ENCODE measurements around the gene UMODL1. TPM values are rescaled to one million over a fixed set of nuclear protein-coding genes. Genes with fewer than 3 reads are reported as not detected.

Gene UMODL1
- total and polyA plus RNA-seq, 10 of the 15 experiments (the other 5 are each of a cell fraction or from before 2014, with no cell fraction given) = 0.01 to 0.11 (median 0.03) TPM; not detected in 5

GRCh38 chr21:42145569-42146272 lies 74.6 kb downstream of the UMODL1 start (continued):
- TF ChIP-seq, protein P1, sequence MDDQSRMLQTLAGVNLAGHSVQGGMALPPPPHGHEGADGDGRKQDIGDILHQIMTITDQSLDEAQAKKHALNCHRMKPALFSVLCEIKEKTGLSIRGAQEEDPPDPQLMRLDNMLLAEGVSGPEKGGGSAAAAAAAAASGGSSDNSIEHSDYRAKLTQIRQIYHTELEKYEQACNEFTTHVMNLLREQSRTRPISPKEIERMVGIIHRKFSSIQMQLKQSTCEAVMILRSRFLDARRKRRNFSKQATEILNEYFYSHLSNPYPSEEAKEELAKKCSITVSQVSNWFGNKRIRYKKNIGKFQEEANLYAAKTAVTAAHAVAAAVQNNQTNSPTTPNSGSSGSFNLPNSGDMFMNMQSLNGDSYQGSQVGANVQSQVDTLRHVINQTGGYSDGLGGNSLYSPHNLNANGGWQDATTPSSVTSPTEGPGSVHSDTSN (IDR thresholded peaks at IDR 0.05; ENCODE audit: insufficient replicate concordance, low read depth, low read length) = no peak
- no peak for TF ChIP-seq USF1 (IDR thresholded peaks at IDR 0.05; ENCODE audit: borderline replicate concordance, extremely low read length, insufficient read depth, low read depth, low read length)
- no peak for TF ChIP-seq KAT2A (conservative IDR thresholded peaks at IDR 0.05; ENCODE audit: control insufficient read depth, low read depth, low read length)
- TF ChIP-seq BMI1 (IDR thresholded peaks at IDR 0.05; ENCODE audit: borderline replicate concordance) = no peak
- peak; percentile 55; the same call in 1 of the 2 replicates for TF ChIP-seq RB1 (IDR thresholded peaks at IDR 0.05; ENCODE audit: borderline replicate concordance)
- no peak for TF ChIP-seq EED (IDR thresholded peaks at IDR 0.05; ENCODE audit: low read depth)
- no peak for TF ChIP-seq MTA2 (IDR thresholded peaks at IDR 0.05; ENCODE audit: low read depth)
- 0 out of 2 replicates have a peak, but pooled peaks have one; percentile 39 for TF ChIP-seq FOXM1 (IDR thresholded peaks at IDR 0.05; ENCODE audit: low read depth, low read length)
- TF ChIP-seq YBX1 (IDR thresholded peaks at IDR 0.05) = no peak
- TF ChIP-seq NR2F1 (conservative IDR thresholded peaks at IDR 0.05) = no peak
- TF ChIP-seq KLF5 (IDR thresholded peaks at IDR 0.05; ENCODE audit: partially characterized antibody) = no peak
- no peak for TF ChIP-seq EP300 (IDR thresholded peaks at IDR 0.05; ENCODE audit: borderline replicate concordance in 1 of 2, control insufficient read depth in 1 of 2, low read depth in 2 of 2, low read length in 2 of 2)
- no peak for TF ChIP-seq MXI1 (IDR thresholded peaks at IDR 0.05; ENCODE audit: low read depth, low read length)
- TF ChIP-seq, protein P2, sequence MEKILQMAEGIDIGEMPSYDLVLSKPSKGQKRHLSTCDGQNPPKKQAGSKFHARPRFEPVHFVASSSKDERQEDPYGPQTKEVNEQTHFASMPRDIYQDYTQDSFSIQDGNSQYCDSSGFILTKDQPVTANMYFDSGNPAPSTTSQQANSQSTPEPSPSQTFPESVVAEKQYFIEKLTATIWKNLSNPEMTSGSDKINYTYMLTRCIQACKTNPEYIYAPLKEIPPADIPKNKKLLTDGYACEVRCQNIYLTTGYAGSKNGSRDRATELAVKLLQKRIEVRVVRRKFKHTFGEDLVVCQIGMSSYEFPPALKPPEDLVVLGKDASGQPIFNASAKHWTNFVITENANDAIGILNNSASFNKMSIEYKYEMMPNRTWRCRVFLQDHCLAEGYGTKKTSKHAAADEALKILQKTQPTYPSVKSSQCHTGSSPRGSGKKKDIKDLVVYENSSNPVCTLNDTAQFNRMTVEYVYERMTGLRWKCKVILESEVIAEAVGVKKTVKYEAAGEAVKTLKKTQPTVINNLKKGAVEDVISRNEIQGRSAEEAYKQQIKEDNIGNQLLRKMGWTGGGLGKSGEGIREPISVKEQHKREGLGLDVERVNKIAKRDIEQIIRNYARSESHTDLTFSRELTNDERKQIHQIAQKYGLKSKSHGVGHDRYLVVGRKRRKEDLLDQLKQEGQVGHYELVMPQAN (conservative IDR thresholded peaks at IDR 0.05) = no peak
- no peak for TF ChIP-seq SUZ12 (IDR thresholded peaks at IDR 0.05; ENCODE audit: unreplicated experiment)
- TF ChIP-seq TBL1XR1 (IDR thresholded peaks at IDR 0.05; ENCODE audit: low read depth, low read length) = no peak
- TF ChIP-seq ZNF217 (IDR thresholded peaks at IDR 0.05) = no peak
- TF ChIP-seq, protein P3, sequence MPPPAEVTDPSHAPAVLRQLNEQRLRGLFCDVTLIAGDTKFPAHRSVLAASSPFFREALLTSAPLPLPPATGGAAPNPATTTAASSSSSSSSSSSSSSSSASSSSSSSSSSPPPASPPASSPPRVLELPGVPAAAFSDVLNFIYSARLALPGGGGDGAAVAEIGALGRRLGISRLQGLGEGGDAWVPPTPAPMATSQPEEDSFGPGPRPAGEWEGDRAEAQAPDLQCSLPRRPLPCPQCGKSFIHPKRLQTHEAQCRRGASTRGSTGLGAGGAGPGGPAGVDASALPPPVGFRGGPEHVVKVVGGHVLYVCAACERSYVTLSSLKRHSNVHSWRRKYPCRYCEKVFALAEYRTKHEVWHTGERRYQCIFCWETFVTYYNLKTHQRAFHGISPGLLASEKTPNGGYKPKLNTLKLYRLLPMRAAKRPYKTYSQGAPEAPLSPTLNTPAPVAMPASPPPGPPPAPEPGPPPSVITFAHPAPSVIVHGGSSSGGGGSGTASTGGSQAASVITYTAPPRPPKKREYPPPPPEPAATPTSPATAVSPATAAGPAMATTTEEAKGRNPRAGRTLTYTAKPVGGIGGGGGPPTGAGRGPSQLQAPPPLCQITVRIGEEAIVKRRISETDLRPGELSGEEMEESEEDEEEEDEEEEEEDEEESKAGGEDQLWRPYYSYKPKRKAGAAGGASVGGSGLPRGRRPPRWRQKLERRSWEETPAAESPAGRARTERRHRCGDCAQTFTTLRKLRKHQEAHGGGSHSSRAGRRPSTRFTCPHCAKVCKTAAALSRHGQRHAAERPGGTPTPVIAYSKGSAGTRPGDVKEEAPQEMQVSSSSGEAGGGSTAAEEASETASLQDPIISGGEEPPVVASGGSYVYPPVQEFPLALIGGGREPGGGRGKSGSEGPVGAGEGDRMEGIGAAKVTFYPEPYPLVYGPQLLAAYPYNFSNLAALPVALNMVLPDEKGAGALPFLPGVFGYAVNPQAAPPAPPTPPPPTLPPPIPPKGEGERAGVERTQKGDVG (CRISPR knock-in tag; IDR thresholded peaks at IDR 0.05) = no peak
- TF ChIP-seq, protein P4, sequence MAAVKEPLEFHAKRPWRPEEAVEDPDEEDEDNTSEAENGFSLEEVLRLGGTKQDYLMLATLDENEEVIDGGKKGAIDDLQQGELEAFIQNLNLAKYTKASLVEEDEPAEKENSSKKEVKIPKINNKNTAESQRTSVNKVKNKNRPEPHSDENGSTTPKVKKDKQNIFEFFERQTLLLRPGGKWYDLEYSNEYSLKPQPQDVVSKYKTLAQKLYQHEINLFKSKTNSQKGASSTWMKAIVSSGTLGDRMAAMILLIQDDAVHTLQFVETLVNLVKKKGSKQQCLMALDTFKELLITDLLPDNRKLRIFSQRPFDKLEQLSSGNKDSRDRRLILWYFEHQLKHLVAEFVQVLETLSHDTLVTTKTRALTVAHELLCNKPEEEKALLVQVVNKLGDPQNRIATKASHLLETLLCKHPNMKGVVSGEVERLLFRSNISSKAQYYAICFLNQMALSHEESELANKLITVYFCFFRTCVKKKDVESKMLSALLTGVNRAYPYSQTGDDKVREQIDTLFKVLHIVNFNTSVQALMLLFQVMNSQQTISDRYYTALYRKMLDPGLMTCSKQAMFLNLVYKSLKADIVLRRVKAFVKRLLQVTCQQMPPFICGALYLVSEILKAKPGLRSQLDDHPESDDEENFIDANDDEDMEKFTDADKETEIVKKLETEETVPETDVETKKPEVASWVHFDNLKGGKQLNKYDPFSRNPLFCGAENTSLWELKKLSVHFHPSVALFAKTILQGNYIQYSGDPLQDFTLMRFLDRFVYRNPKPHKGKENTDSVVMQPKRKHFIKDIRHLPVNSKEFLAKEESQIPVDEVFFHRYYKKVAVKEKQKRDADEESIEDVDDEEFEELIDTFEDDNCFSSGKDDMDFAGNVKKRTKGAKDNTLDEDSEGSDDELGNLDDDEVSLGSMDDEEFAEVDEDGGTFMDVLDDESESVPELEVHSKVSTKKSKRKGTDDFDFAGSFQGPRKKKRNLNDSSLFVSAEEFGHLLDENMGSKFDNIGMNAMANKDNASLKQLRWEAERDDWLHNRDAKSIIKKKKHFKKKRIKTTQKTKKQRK (IDR thresholded peaks at IDR 0.05; ENCODE audit: low read depth, low read length) = no peak

Data from GM12878 (cell line).